Ishikawa (cell line): Measurements from ENCODE around the gene SMIM8.

Experiments used
- CEBPB ChIP-seq: IDR thresholded peaks from 2 replicates; pipeline ENCODE4 v1.6.1; 2012
- CREB1 ChIP-seq: IDR thresholded peaks from 2 replicates; pipeline ENCODE4 v1.6.1; 2012; ENCODE audit warnings: low read depth
- EGR1 ChIP-seq: IDR thresholded peaks from 2 replicates; pipeline ENCODE4 v1.6.1; 2012
- EP300 ChIP-seq: IDR thresholded peaks from 2 replicates; pipeline ENCODE4 v1.6.1; 2012; ENCODE audit warnings: borderline replicate concordance
- FOXM1 ChIP-seq: IDR thresholded peaks from 2 replicates; pipeline ENCODE4 v1.6.1; 2012; ENCODE audit warnings: low read depth, borderline replicate concordance
- MAX ChIP-seq: IDR thresholded peaks from 2 replicates; pipeline ENCODE4 v1.6.1; 2012
- NFIC ChIP-seq: IDR thresholded peaks from 2 replicates; pipeline ENCODE4 v1.6.1; 2012
- RAD21 ChIP-seq: IDR thresholded peaks from 2 replicates; pipeline ENCODE4 v1.6.1; 2012; ENCODE audit warnings: low read depth
- REST ChIP-seq: IDR thresholded peaks from 2 replicates; pipeline ENCODE4 v1.6.1; 2012; ENCODE audit warnings: low read depth, mild to moderate bottlenecking
- TAF1 ChIP-seq: IDR thresholded peaks from 2 replicates; pipeline ENCODE4 v1.6.1; 2012; ENCODE audit warnings: low read depth, mild to moderate bottlenecking
- TCF12 ChIP-seq: IDR thresholded peaks from 2 replicates; pipeline ENCODE4 v1.6.1; 2012; ENCODE audit warnings: low read depth
- TEAD4 ChIP-seq: IDR thresholded peaks from 2 replicates; pipeline ENCODE4 v1.6.1; 2012
- USF1 ChIP-seq: IDR thresholded peaks from 2 replicates; pipeline ENCODE4 v1.6.1; 2012
- YY1 ChIP-seq: IDR thresholded peaks from 2 replicates; pipeline ENCODE4 v1.6.1; 2012; ENCODE audit warnings: low read depth
- ZBTB7A ChIP-seq: IDR thresholded peaks from 2 replicates; pipeline ENCODE4 v1.6.1; 2012; ENCODE audit warnings: low read depth

Gene SMIM8

GRCh38 chr6:87366899-87367298 is 44.5 kb downstream of the SMIM8 start:
- TF ChIP-seq CEBPB (no peak), NFIC (no peak), TAF1 (no peak), YY1 (no peak), REST (no peak), TEAD4 (no peak), MAX (no peak)

GRCh38 chr6:87373377-87373776 is 51.0 kb downstream of the SMIM8 start:
- TF ChIP-seq REST (no peak), ZBTB7A (no peak), YY1 (no peak), CEBPB (no peak), EGR1 (no peak), TEAD4 (no peak), TCF12 (no peak), EP300 (no peak), CREB1 (no peak), USF1 (no peak)

GRCh38 chr6:87375315-87375714 is 52.9 kb downstream of the SMIM8 start:
- no peak for TF ChIP-seq NFIC
- TF ChIP-seq ZBTB7A, result no peak
- TF ChIP-seq TCF12, result no peak
- TF ChIP-seq MAX, result no peak
- TF ChIP-seq TAF1, result no peak
- no peak for TF ChIP-seq USF1
- TF ChIP-seq RAD21, result no peak

GRCh38 chr6:87376643-87377042 is 54.3 kb downstream of the SMIM8 start:
- TF ChIP-seq REST, result no peak
- TF ChIP-seq TEAD4, result no peak
- no peak for TF ChIP-seq YY1
- TF ChIP-seq ZBTB7A, result no peak
- TF ChIP-seq MAX, result no peak
- TF ChIP-seq EP300, result no peak
- TF ChIP-seq CREB1, result no peak
- TF ChIP-seq NFIC, result no peak
- TF ChIP-seq RAD21, result no peak
- TF ChIP-seq TAF1, result no peak
- no peak for TF ChIP-seq FOXM1
- no peak for TF ChIP-seq USF1
- TF ChIP-seq CEBPB, result no peak
- TF ChIP-seq TCF12, result no peak
- no peak for TF ChIP-seq EGR1

GRCh38 chr6:87378947-87379346 is 56.6 kb downstream of the SMIM8 start:
- no peak for TF ChIP-seq TCF12
- TF ChIP-seq CREB1, result no peak
- no peak for TF ChIP-seq FOXM1
- TF ChIP-seq TAF1, result no peak
